EL (cell line): Measurements from ENCODE around the gene DUS1L.

Source experiments
- DNase-seq: peaks from one replicate; pipeline ENCODE4 v3.0.0-alpha.2; 2016

DUS1L gene

DNA sequence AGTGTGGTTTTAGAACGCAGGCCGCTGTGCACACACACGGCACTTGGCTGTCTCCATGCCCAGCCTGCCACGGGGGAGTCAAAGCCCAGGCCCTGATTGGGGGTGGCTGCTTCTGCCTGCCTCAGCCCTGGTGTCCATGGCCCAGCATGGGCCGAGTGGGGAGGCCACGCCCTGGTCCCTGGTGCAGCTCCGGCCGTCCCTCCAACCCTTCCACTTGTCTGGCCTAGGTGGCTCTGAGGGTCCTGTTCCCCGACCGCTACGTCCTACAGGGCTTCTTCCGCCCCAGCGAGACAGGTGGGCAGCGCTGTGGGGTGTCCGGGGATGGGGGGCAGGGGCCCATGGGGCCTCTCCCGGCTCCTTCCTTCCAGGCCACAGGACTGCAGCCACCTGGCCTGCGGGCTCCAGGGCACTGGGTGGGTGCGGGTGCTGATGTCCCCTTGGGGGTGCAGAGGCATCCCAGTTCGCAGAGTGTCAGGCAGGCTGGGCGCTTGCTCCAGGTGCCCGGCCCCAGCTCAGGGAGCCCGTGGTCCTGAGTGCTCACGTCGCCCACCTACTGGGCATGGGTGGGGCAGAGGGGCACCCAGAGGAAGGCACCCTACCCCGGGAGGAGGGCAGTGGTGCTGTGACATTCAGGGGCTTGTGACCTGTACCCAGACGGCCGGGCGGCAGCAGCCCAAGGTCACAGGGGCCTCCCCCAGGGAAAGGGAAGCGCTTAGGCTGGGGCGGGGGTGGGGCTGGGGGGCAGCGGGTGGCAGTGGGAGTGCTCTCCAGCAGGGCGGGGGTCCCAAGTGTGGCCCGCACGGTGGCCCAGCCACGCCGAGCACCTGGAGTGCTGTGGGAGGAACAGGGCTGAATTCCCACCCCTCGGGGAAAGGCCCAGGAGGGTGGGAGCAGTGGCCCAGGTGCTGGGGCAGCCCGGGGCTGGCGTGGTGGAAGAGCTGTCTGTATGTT lies 54.8 kb downstream of the DUS1L start:
- DNase-seq, result no peak

GRCh38 chr17:82009413-82009812 lies 56.2 kb downstream of the DUS1L start:
- DNase-seq, result no peak

DNA sequence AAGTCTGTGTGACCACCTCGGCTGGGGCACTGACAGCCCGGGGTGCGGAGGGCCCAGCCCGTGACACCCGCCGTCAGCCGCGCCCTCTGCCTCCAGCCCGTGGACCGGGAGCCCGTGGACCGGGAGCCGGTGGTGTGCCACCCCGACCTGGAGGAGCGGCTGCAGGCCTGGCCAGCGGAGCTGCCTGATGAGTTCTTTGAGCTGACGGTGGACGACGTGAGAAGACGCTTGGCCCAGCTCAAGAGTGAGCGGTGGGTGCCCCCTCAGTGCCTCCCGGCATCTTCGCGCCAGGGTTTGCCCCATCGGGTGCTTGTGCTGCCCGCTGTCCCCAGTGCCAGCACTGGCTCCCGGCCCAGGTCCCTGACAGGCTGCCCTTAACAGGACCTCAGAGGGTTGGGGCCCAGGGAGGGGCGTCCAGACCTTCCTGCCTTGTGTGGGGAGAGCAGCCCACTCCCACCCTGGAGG lies 56.6 kb downstream of the DUS1L start:
- no peak for DNase-seq

DNA sequence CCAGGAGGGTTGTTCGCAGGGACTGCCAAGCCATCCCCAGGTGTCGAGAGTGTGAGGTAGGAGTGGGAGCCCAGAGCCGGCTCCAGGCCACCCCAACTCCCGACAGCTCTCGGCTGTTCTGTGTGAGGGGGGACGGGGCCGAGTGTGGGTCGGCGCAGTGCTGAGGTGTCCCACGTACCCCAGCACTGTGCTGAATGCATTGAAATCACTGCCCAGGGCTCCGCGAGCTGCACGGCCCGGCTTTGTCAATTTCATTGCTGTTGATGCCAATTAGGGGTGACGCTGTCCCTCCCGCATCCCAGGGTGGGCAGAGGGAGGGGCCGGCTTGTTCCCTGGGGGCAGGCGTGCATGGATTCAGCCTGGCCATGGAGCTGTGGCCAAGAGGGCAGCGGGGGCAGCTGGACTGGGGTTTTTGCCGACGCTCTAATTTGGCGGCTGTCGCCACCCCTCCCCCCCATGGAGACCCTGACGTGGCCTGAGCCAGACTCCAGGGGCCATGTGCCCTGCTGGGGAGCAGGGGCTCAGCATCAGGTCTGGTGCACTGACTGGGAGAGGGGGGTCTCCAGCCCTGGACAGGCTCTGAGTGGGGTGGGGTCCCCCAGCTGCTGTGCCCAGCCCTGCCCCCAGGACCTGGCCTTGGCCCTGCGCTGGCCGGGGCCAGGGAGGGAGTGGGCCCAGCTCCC lies 57.2 kb downstream of the DUS1L start:
- DNase-seq, result no peak
